ENCODE results near the gene NT5C1A. TPM values are rescaled to one million over a fixed set of nuclear protein-coding genes. Genes with fewer than 3 reads are reported as not detected.

Gene NT5C1A
- total RNA-seq, 1 experiment from 2014 or later = not detected

DNA sequence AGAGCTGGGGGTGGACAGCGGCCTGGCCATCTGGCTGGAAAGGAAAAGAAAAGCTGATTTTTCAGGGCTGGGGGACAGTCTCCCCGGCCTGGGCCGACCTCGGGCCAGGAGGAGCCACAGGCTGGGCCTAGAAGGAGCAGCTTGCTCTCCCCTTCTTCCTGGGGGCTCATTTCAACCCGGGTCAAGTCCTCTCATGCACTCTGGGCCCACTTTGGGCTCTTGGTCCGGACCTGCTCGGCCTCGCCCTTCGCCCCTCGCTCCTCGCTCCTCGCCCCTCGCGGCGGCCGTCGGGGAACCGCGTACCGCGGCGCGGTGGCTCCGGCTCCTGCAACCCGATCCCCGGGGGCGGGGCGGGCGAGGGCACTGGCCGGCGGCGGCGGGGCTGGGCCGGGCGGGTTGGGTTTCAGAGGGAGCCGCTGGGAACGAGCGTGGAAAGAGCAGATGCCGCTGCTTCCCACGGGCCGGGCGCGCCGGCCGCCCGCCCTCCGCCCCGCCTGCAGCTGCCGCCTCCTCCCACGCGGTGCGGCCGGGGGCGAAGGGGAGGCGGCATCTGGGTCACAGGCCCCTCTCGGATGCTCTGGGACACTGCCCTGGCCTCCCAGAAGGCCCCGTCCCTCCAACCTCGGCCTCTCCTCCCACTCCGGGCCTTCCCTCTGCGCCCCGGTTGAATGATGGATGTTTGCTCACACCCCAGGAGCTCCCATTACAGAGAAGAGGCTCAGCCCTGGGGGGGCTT, 39.1 kb downstream of the NT5C1A start:
- intact Hi-C loops (cut with micrococcal nuclease; ENCODE audit: unreplicated experiment) = no loop called here
- Histone ChIP-seq H3K36me3 (ENCODE audit: insufficient read depth, low read length, poor library complexity, severe bottlenecking) (no peaks in the 10 kb centered on the region), H3K4me3 (ENCODE audit: low read depth, low read length, poor library complexity, severe bottlenecking) (no peak overlapping the region), H3K9me3 (ENCODE audit: low read depth, low read length, poor library complexity, severe bottlenecking) (no peaks in the 10 kb centered on the region), H3K4me1 (ENCODE audit: insufficient read depth, low read length, poor library complexity, severe bottlenecking) (peaks cover 11% of the 10 kb centered on the region), H3K27me3 (replicated peaks; ENCODE audit: insufficient read depth, low read depth, low read length, poor library complexity) (no peaks in the 10 kb centered on the region), H3K27ac (ENCODE audit: low read depth, low read length, poor library complexity, severe bottlenecking) (no peak overlapping the region)
- POLR2A ChIA-PET (ENCODE audit: low non-redundant PET) = no interaction called here
- no peak for DNase-seq (ENCODE audit: low spot score)
- CTCF ChIA-PET = no interaction called here
- BruUV-seq (replicated peaks) = no TSS peak
- TF ChIP-seq, protein P1, sequence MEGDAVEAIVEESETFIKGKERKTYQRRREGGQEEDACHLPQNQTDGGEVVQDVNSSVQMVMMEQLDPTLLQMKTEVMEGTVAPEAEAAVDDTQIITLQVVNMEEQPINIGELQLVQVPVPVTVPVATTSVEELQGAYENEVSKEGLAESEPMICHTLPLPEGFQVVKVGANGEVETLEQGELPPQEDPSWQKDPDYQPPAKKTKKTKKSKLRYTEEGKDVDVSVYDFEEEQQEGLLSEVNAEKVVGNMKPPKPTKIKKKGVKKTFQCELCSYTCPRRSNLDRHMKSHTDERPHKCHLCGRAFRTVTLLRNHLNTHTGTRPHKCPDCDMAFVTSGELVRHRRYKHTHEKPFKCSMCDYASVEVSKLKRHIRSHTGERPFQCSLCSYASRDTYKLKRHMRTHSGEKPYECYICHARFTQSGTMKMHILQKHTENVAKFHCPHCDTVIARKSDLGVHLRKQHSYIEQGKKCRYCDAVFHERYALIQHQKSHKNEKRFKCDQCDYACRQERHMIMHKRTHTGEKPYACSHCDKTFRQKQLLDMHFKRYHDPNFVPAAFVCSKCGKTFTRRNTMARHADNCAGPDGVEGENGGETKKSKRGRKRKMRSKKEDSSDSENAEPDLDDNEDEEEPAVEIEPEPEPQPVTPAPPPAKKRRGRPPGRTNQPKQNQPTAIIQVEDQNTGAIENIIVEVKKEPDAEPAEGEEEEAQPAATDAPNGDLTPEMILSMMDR (conservative IDR thresholded peaks at IDR 0.05; ENCODE audit: low read depth, low read length) = no peak
- no peak for TF ChIP-seq EZH2 (IDR thresholded peaks at IDR 0.05; ENCODE audit: borderline replicate concordance, low read depth, low read length, poor library complexity, severe bottlenecking)

DNA sequence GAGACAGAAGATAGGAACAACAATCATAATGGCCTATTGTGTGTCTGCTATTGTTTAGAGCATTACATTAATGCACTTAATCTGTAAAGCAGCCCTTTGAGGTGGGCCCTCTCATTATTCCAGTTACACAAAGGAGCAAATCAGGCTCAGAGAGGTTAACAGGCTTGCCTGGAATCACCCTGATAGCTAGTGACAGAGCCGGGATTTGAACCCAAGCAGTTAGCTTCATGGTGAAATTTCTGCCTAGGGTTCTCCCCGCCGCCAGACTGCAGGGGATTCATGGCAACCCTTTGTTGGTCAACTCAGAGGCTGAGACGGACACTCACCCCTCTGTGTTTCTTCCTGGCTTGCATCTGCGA, 39.6 kb downstream of the NT5C1A start:
- no peaks in the 10 kb centered on the region for H3K36me3 ChIP-seq (ENCODE audit: insufficient read depth, low read length, poor library complexity, severe bottlenecking)
- H3K4me3 ChIP-seq (ENCODE audit: low read depth, low read length, poor library complexity, severe bottlenecking) = no peak overlapping the region
- H3K27ac ChIP-seq (ENCODE audit: low read depth, low read length, poor library complexity, severe bottlenecking) = no peak overlapping the region
- ChIA-PET CTCF (no interaction called here), POLR2A (ENCODE audit: low non-redundant PET) (no interaction called here)
- BruUV-seq (replicated peaks) = no TSS peak
- intact Hi-C loops (cut with micrococcal nuclease; ENCODE audit: unreplicated experiment) = no loop called here
- DNase-seq (ENCODE audit: low spot score) = no peak
- H3K27me3 ChIP-seq (replicated peaks; ENCODE audit: insufficient read depth, low read depth, low read length, poor library complexity) = no peaks in the 10 kb centered on the region
- H3K4me1 ChIP-seq (ENCODE audit: insufficient read depth, low read length, poor library complexity, severe bottlenecking) = peaks cover 11% of the 10 kb centered on the region
- no peaks in the 10 kb centered on the region for H3K9me3 ChIP-seq (ENCODE audit: low read depth, low read length, poor library complexity, severe bottlenecking)
- TF ChIP-seq EZH2 (IDR thresholded peaks at IDR 0.05; ENCODE audit: borderline replicate concordance, low read depth, low read length, poor library complexity, severe bottlenecking) = no peak
- TF ChIP-seq, protein P1 (conservative IDR thresholded peaks at IDR 0.05; ENCODE audit: low read depth, low read length) = no peak

DNA sequence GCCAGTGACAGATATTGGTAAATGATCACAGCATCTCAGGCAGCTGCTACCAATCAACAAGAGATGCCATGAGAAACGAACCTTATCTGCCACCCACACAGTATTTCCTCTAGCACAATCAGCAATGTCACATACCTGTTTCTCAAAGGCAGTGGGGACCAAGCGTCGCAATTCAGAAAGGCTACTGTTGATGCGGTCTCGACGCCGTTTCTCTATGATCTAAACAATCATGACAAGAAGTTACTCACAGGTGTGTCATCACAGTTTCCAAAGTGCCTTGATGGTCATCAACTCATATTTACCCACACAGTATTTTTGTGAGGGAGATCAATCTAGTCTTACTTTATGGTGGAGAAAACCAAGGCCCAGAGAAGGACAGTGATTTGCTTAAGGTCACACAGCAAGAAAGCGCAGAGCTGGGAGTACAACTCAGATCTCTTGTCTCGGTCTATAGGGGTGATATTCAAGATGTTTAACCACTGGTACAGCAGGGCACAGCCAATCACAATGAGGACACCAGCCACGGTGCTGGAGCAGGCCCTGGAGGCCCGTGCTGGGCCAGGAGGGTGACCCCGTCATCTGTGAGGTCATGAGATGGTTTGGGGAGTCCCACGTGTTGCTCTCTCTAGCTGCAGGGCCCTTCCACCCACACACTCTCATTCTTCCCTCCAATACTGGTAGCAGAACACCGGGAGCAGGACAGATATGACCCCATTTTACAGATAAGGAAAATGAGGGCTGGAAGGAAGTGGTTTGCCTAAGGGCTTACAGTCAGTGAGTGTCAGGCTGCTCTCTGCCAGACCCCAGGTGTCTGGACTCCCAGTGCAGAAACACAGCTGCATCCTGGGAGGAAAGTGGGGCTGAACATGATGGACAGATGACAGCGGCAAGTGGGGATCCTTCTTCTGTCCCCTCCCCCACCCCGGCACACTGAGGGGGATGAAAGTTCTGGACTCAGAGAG, 40.3 kb downstream of the NT5C1A start:
- no peaks in the 10 kb centered on the region for H3K27me3 ChIP-seq (replicated peaks; ENCODE audit: insufficient read depth, low read depth, low read length, poor library complexity)
- BruUV-seq (replicated peaks) = no TSS peak
- TF ChIP-seq, protein P1 (conservative IDR thresholded peaks at IDR 0.05; ENCODE audit: low read depth, low read length) = no peak
- TF ChIP-seq EZH2 (IDR thresholded peaks at IDR 0.05; ENCODE audit: borderline replicate concordance, low read depth, low read length, poor library complexity, severe bottlenecking) = no peak

More for the DNA sequence above, 40.3 kb downstream of the NT5C1A start:
- intact Hi-C loops (cut with micrococcal nuclease; ENCODE audit: unreplicated experiment) = no loop called here
- peaks cover 11% of the 10 kb centered on the region for H3K4me1 ChIP-seq (ENCODE audit: insufficient read depth, low read length, poor library complexity, severe bottlenecking)
- H3K36me3 ChIP-seq (ENCODE audit: insufficient read depth, low read length, poor library complexity, severe bottlenecking) = no peaks in the 10 kb centered on the region
- no peaks in the 10 kb centered on the region for H3K9me3 ChIP-seq (ENCODE audit: low read depth, low read length, poor library complexity, severe bottlenecking)
- ChIA-PET CTCF (no interaction called here), POLR2A (ENCODE audit: low non-redundant PET) (no interaction called here)
- no peak overlapping the region for H3K4me3 ChIP-seq (ENCODE audit: low read depth, low read length, poor library complexity, severe bottlenecking)
- H3K27ac ChIP-seq (ENCODE audit: low read depth, low read length, poor library complexity, severe bottlenecking) = no peak overlapping the region
- DNase-seq (ENCODE audit: low spot score) = no peak

All from A673 (cell line).